Measurements from ENCODE around the gene FITM2. TPM values are rescaled to one million over a fixed set of nuclear protein-coding genes. Genes with fewer than 3 reads are reported as not detected.

FITM2 gene
- total RNA-seq, 4 donors from 2014 or later: 7.0 to 11.1 (median 8.3) TPM

- intact Hi-C loops (cut with DNase I): no loop called here
- 95% methylated on average over 1 of the region's 1 CpG for WGBS
- no peak for DNase-seq (ENCODE audit: extremely low spot score)
Observed at GRCh38 chr20:44284032-44284431, 27.0 kb downstream of the FITM2 start.

GRCh38 chr20:44282192-44282591, 28.8 kb downstream of the FITM2 start:
- H3K9me3 ChIP-seq: no peaks in the 10 kb centered on the region
- WGBS: 92% methylated on average over 3 of the region's 3 CpGs
- H3K4me3 ChIP-seq: no peak overlapping the region
- intact Hi-C loops (cut with DNase I): no loop called here
- no peak for DNase-seq (ENCODE audit: extremely low spot score)
- H3K4me1 ChIP-seq: peaks cover 0 to 1% (median 0%) of the 10 kb centered on the region in 4 donors
- no peaks in the 10 kb centered on the region for H3K27me3 ChIP-seq
- H3K27ac ChIP-seq (replicated peaks in 1 of 4): no peak overlapping the region
- TF ChIP-seq POLR2A (IDR thresholded peaks at IDR 0.05; ENCODE audit: low read depth): no peak
- TF ChIP-seq CTCF (IDR thresholded peaks at IDR 0.05): no peak
- no peak for TF ChIP-seq POLR2AphosphoS5 (IDR thresholded peaks at IDR 0.05)
- no peak for TF ChIP-seq EP300 (IDR thresholded peaks at IDR 0.05)
- no peaks in the 10 kb centered on the region for H3K36me3 ChIP-seq

More at GRCh38 chr20:44284032-44284431, 27.0 kb downstream of the FITM2 start:
- Histone ChIP-seq H3K27ac (replicated peaks in 1 of 4) (no peak overlapping the region), H3K36me3 (no peaks in the 10 kb centered on the region), H3K4me1 (peaks cover 0 to 13% (median 0%) of the 10 kb centered on the region in 4 donors), H3K4me3 (no peak overlapping the region), H3K9me3 (no peaks in the 10 kb centered on the region), H3K27me3 (no peaks in the 10 kb centered on the region)
- TF ChIP-seq POLR2AphosphoS5 (IDR thresholded peaks at IDR 0.05) (no peak), CTCF (IDR thresholded peaks at IDR 0.05) (no peak), EP300 (IDR thresholded peaks at IDR 0.05) (no peak), POLR2A (IDR thresholded peaks at IDR 0.05; ENCODE audit: low read depth) (no peak)

- Histone ChIP-seq H3K27me3 (no peaks in the 10 kb centered on the region), H3K4me1 (no peaks in the 10 kb centered on the region), H3K27ac (replicated peaks in 1 of 4) (no peak overlapping the region), H3K9me3 (no peaks in the 10 kb centered on the region), H3K4me3 (no peak overlapping the region), H3K36me3 (no peaks in the 10 kb centered on the region)
- intact Hi-C loops (cut with DNase I): no loop called here
- no peak for DNase-seq (ENCODE audit: extremely low spot score)
- TF ChIP-seq POLR2A (IDR thresholded peaks at IDR 0.05; ENCODE audit: low read depth): no peak
- TF ChIP-seq CTCF (IDR thresholded peaks at IDR 0.05): no peak
- TF ChIP-seq EP300 (IDR thresholded peaks at IDR 0.05): no peak
- no peak for TF ChIP-seq POLR2AphosphoS5 (IDR thresholded peaks at IDR 0.05)
- 100% methylated on average over 2 of the region's 2 CpGs for WGBS
Observed at GRCh38 chr20:44280387-44280786, 30.6 kb downstream of the FITM2 start.

GRCh38 chr20:44279228-44279627, 31.8 kb downstream of the FITM2 start:
- no peaks in the 10 kb centered on the region for H3K36me3 ChIP-seq
- TF ChIP-seq POLR2A (IDR thresholded peaks at IDR 0.05; ENCODE audit: low read depth) (no peak), POLR2AphosphoS5 (IDR thresholded peaks at IDR 0.05) (no peak), EP300 (IDR thresholded peaks at IDR 0.05) (no peak)
- no peak for DNase-seq (ENCODE audit: extremely low spot score)
- no peaks in the 10 kb centered on the region for H3K9me3 ChIP-seq
- H3K4me1 ChIP-seq: no peaks in the 10 kb centered on the region
- H3K27ac ChIP-seq (replicated peaks in 1 of 4): no peak overlapping the region
- H3K4me3 ChIP-seq: no peak overlapping the region
- 93% methylated on average over 11 of the region's 11 CpGs for WGBS
- H3K27me3 ChIP-seq: no peaks in the 10 kb centered on the region
- intact Hi-C loops (cut with DNase I): no loop called here

- H3K4me3 ChIP-seq: no peak overlapping the region
- no peaks in the 10 kb centered on the region for H3K27me3 ChIP-seq
- H3K9me3 ChIP-seq: no peaks in the 10 kb centered on the region
- intact Hi-C loops (cut with DNase I): no loop called here
- DNase-seq (ENCODE audit: extremely low spot score): no peak
- peaks cover 0 to 21% (median 15%) of the 10 kb centered on the region in 4 donors for H3K36me3 ChIP-seq
- no peaks in the 10 kb centered on the region for H3K4me1 ChIP-seq
- H3K27ac ChIP-seq (replicated peaks in 1 of 4): no peak overlapping the region
- 82% methylated on average over 11 of the region's 11 CpGs for WGBS
- no peak for TF ChIP-seq POLR2A (IDR thresholded peaks at IDR 0.05; ENCODE audit: low read depth)
- TF ChIP-seq CTCF (IDR thresholded peaks at IDR 0.05): no peak
- TF ChIP-seq POLR2AphosphoS5 (IDR thresholded peaks at IDR 0.05): no peak
- TF ChIP-seq EP300 (IDR thresholded peaks at IDR 0.05): no peak
Observed at GRCh38 chr20:44274303-44275017, 36.5 kb downstream of the FITM2 start.
